ENCODE data around the gene PARD6G. TPM values are rescaled to one million over a fixed set of nuclear protein-coding genes. Genes with fewer than 3 reads are reported as not detected.

PARD6G gene
- total RNA-seq, 1 donor from 2014 or later = 29.6 TPM

DNA sequence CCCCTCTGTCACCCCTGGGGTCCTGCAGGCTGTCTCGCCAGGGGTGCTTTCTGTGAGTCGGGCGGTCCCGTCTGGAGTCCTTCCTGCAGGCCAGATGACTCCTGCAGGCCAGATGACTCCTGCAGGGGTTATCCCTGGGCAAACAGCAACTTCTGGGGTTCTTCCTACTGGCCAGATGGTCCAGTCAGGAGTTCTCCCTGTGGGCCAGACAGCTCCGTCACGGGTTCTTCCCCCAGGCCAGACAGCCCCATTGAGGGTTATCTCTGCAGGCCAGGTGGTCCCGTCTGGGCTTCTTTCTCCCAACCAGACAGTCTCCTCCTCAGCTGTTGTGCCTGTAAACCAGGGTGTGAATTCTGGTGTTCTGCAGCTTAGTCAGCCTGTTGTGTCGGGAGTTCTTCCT lies 110.6 kb downstream of the PARD6G start:
- H3K4me3 Mint-ChIP-seq (ENCODE audit: unreplicated experiment) = no peak overlapping the region
- FAIRE-seq (no peak), DNase-seq (ENCODE audit: low read depth) (no peak)
- TF ChIP-seq EZH2 (IDR thresholded peaks at IDR 0.05; ENCODE audit: insufficient read depth, low read length) (no peak), CTCF (IDR thresholded peaks at IDR 0.05; ENCODE audit: insufficient read depth, low read depth, low read length) (no peak)
- peaks cover 20% of the 10 kb centered on the region for H3K36me3 Mint-ChIP-seq (ENCODE audit: low read depth, unreplicated experiment)
- H2AFZ ChIP-seq (ENCODE audit: low read depth, low read length) = no peak overlapping the region
- H3K4me2 ChIP-seq (ENCODE audit: low read length) = no peak overlapping the region
- H3K27me3 ChIP-seq (ENCODE audit: insufficient read depth, low read length) = no peaks in the 10 kb centered on the region
- H3K36me3 ChIP-seq (ENCODE audit: insufficient read depth, low read length) = peaks cover 50% of the 10 kb centered on the region
- peaks cover 30% of the 10 kb centered on the region for H3K79me2 ChIP-seq (ENCODE audit: insufficient read depth, low read length)
- H3K9ac ChIP-seq (ENCODE audit: low read length) = no peak overlapping the region
- H3K4me1 ChIP-seq (ENCODE audit: insufficient read depth, low read length) = no peaks in the 10 kb centered on the region
- H3K27ac Mint-ChIP-seq (ENCODE audit: unreplicated experiment) = no peak overlapping the region
- no peaks in the 10 kb centered on the region for H3K27me3 Mint-ChIP-seq (ENCODE audit: low read depth, unreplicated experiment)
- H3K9me3 ChIP-seq (ENCODE audit: insufficient read depth, low read depth, low read length) = no peaks in the 10 kb centered on the region
- H4K20me1 ChIP-seq (ENCODE audit: insufficient read depth, low read length) = peaks cover 47% of the 10 kb centered on the region
- H3K27ac ChIP-seq (ENCODE audit: low read depth, low read length) = no peak overlapping the region
- H3K9me3 Mint-ChIP-seq (ENCODE audit: unreplicated experiment) = no peaks in the 10 kb centered on the region
- H3K4me3 ChIP-seq (ENCODE audit: insufficient read depth, low read depth, low read length) = no peak overlapping the region
- peaks cover 7% of the 10 kb centered on the region for H3K4me1 Mint-ChIP-seq (ENCODE audit: low read depth, unreplicated experiment)

GRCh38 chr18:80135136-80135535 lies 112.2 kb downstream of the PARD6G start:
- no peak overlapping the region for H3K4me3 Mint-ChIP-seq (ENCODE audit: unreplicated experiment)
- H3K27me3 ChIP-seq (ENCODE audit: insufficient read depth, low read length) = no peaks in the 10 kb centered on the region
- no peak overlapping the region for H3K4me3 ChIP-seq (ENCODE audit: insufficient read depth, low read depth, low read length)
- peaks cover 15% of the 10 kb centered on the region for H3K4me1 Mint-ChIP-seq (ENCODE audit: low read depth, unreplicated experiment)
- peaks cover 45% of the 10 kb centered on the region for H3K36me3 ChIP-seq (ENCODE audit: insufficient read depth, low read length)
- peaks cover 38% of the 10 kb centered on the region for H3K79me2 ChIP-seq (ENCODE audit: insufficient read depth, low read length)
- peaks cover 20% of the 10 kb centered on the region for H3K36me3 Mint-ChIP-seq (ENCODE audit: low read depth, unreplicated experiment)
- TF ChIP-seq CTCF (IDR thresholded peaks at IDR 0.05; ENCODE audit: insufficient read depth, low read depth, low read length) (no peak), EZH2 (IDR thresholded peaks at IDR 0.05; ENCODE audit: insufficient read depth, low read length) (no peak)
- no peak overlapping the region for H2AFZ ChIP-seq (ENCODE audit: low read depth, low read length)
- H4K20me1 ChIP-seq (ENCODE audit: insufficient read depth, low read length) = peaks cover 48% of the 10 kb centered on the region
- no peaks in the 10 kb centered on the region for H3K4me1 ChIP-seq (ENCODE audit: insufficient read depth, low read length)
- H3K9ac ChIP-seq (ENCODE audit: low read length) = no peak overlapping the region
- FAIRE-seq (no peak), DNase-seq (ENCODE audit: low read depth) (no peak)
- no peaks in the 10 kb centered on the region for H3K9me3 ChIP-seq (ENCODE audit: insufficient read depth, low read depth, low read length)
- no peak overlapping the region for H3K4me2 ChIP-seq (ENCODE audit: low read length)
- no peak overlapping the region for H3K27ac ChIP-seq (ENCODE audit: low read depth, low read length)
- H3K9me3 Mint-ChIP-seq (ENCODE audit: unreplicated experiment) = no peaks in the 10 kb centered on the region
- H3K27ac Mint-ChIP-seq (ENCODE audit: unreplicated experiment) = no peak overlapping the region
- H3K27me3 Mint-ChIP-seq (ENCODE audit: low read depth, unreplicated experiment) = no peaks in the 10 kb centered on the region

DNA sequence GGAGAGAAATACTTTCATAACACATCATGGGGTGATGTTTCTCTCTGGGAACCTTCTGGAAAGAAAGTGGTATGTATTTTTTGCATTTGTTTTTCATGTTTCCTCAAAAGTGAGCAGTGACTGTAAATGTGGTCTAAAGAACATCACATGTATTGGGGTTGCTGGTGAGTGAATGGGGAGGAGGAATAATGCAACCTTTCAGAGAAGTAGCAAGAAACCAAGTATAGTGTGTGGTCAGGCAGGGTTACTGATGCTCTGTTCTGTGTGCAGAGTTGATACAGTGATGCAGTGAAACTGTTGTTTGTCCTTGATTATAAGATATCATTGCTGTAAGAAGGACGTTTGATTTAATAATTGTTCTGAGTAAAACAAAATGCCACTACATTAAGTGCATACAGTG lies 114.2 kb downstream of the PARD6G start:
- no peak for FAIRE-seq
- no peak overlapping the region for H2AFZ ChIP-seq (ENCODE audit: low read depth, low read length)
- H3K36me3 ChIP-seq (ENCODE audit: insufficient read depth, low read length) = peaks cover 33% of the 10 kb centered on the region
- no peaks in the 10 kb centered on the region for H3K27me3 ChIP-seq (ENCODE audit: insufficient read depth, low read length)
- H3K79me2 ChIP-seq (ENCODE audit: insufficient read depth, low read length) = peaks cover 57% of the 10 kb centered on the region
- peaks cover 54% of the 10 kb centered on the region for H4K20me1 ChIP-seq (ENCODE audit: insufficient read depth, low read length)
- H3K4me2 ChIP-seq (ENCODE audit: low read length) = no peak overlapping the region
- no peak overlapping the region for H3K27ac ChIP-seq (ENCODE audit: low read depth, low read length)
- no peaks in the 10 kb centered on the region for H3K9me3 ChIP-seq (ENCODE audit: insufficient read depth, low read depth, low read length)
- Mint-ChIP-seq H3K36me3 (ENCODE audit: low read depth, unreplicated experiment) (peaks cover 19% of the 10 kb centered on the region), H3K9me3 (ENCODE audit: unreplicated experiment) (no peaks in the 10 kb centered on the region), H3K27me3 (ENCODE audit: low read depth, unreplicated experiment) (no peaks in the 10 kb centered on the region), H3K4me3 (ENCODE audit: unreplicated experiment) (no peak overlapping the region), H3K4me1 (ENCODE audit: low read depth, unreplicated experiment) (peaks cover 21% of the 10 kb centered on the region), H3K27ac (ENCODE audit: unreplicated experiment) (no peak overlapping the region)
- TF ChIP-seq EZH2 (IDR thresholded peaks at IDR 0.05; ENCODE audit: insufficient read depth, low read length) = no peak
- no peak for TF ChIP-seq CTCF (IDR thresholded peaks at IDR 0.05; ENCODE audit: insufficient read depth, low read depth, low read length)
- no peak for DNase-seq (ENCODE audit: low read depth)
- H3K4me1 ChIP-seq (ENCODE audit: insufficient read depth, low read length) = no peaks in the 10 kb centered on the region
- no peak overlapping the region for H3K9ac ChIP-seq (ENCODE audit: low read length)
- no peak overlapping the region for H3K4me3 ChIP-seq (ENCODE audit: insufficient read depth, low read depth, low read length)

Measured in astrocyte (in vitro differentiated cells and primary cell).